ENCODE data around the gene DBN1.

DBN1 gene

DNA sequence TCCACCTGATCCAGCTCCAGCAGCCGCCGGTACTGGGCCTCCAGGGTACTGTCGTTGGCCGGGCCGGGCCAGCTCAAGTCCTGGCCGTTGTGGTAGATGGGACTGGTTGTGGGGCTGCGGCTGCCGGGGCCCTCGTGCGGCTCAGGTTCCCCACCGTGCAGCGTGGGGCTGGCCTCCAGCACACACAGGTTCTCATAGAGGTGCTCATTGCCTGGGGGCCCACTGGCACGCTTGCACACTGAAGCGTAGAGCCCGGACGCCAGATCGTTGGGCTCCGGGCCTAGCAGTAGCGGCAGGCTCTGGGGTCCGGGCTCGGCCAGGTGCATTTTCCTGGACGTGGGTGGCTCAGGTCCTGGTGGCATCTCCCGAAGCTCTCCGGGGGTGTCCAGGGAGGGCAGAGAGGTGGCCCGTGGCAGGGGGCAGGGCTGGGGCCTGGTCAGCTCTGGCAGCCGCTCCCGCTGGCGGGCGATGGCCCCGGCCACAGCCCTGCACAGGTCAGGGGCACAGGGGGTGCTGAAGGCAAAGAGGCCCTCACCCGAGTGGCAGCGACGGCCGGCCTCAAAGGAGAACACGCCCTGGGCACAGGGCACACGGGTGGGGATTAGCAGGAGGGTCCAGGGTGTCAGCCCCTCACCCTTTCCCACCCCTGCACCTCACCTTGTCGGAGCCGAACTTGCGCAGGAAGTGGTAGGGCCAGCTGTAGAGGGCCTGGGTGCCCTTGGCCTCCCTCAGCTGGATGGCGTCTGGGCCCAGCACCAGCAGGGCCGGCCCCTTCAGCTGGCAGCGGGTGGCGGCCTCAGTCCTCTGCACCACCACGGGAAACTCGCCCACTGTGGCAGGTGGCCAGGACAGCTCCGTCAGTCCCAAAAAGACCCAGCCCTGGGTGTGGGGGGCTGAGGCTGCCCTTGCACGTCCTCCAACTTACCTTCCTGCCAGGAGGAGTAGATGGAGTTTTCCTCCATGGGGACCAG is 30.9 kb upstream of the DBN1 start:
- no peak for DNase-seq

GRCh38 chr5:177503351-177504085 is 30.1 kb upstream of the DBN1 start:
- no peak for DNase-seq

DNA sequence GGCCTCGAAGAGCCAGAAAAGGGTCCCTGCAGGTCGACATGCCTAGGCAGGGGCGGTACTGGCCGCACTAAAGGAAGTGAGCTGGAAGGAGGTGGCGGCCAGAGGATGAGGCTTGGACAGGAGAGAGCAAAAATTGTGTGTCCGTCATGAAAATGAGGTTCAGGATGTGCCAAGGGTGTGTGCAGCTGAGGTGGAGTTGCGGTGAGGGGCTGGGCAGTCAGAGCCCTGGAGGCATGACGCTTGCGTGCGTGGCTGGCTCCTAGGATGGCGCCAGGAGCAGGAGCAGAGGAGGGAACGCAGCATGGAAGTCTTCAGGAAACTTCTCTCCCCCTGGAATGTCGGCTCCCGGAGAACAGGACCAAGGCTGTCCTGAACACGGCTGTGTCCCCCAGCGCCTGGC is 29.5 kb upstream of the DBN1 start:
- DNase-seq = no peak

DNA sequence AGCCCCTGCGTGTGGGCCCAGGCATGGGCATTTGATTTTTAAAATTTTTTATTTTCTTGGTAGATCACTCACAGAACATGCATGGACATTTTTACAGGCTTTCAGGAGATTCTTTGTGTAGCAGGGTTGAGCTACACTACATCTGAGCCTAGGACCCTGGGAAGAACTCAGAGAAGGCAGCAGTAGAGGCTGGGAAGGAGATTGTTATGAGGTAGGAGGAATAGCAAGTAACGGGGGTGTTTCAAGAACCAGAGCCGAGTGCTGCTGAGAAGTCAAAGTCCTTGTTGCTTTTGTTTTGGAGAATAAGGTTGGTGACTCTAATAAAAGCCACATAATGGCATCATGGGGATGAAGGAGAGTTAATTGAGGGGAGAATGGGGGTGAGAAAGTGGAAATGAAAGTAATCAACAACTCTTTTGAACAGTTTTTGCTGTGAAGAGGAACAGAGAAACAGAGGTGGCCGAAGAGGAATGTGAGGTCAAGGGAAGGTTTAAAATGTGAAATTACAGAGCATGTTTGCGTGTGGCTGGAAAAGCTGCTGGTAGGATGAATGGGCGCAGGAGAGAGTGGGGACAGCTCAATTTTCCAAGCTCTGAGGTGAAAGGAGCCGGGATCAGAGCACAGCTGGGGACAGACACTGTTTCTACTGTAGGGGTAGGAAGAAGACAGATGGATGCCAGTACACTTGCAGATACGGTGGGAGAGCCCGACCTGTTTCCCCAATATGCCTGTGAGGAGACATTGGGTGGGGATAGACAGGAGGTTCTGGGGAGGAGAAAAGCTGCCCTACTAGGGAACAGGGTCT is 28.6 kb upstream of the DBN1 start:
- DNase-seq = peak in 1 of 2 donors; percentile 26

DNA sequence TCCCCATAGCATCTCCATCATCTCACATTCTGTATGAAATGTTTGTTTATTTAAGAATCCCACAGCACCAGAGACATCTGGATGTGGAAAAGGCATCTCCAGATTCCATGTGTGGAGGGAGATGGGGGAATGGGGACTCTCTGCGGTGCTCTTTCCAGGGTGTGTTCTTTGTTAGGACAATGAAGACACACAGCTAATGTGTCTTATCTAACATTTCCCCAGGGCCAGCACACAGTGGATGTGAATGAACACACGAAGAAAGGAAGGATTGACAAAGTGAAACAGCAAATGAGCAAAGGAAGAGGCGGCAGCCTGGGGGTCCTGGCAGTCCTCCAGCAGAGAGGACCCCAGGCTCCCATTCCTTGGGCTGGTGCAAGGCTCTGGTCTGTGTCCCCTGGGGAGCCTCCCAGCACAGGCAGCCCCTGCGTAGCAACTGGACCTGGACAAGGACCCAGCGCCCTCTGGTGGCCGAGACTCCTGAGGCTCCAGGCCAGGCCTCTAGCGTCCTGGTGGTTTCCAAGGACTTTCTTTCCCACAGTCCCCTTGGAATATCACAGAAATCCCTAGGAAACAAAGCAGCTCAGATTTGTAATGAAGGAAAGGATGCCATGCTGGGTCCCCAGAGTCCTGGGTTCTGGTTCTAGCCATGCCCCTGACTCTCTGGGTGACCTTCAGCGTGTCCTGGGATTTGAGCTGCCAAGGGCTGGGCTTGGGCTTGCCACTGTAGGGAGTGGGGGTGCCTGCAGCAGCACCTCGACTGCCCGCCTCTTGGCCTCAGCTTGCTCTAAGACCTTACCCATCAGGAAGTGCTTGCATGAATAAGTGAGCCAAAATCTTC is 27.5 kb upstream of the DBN1 start:
- peak; percentile 76 to 87 for DNase-seq

DNA sequence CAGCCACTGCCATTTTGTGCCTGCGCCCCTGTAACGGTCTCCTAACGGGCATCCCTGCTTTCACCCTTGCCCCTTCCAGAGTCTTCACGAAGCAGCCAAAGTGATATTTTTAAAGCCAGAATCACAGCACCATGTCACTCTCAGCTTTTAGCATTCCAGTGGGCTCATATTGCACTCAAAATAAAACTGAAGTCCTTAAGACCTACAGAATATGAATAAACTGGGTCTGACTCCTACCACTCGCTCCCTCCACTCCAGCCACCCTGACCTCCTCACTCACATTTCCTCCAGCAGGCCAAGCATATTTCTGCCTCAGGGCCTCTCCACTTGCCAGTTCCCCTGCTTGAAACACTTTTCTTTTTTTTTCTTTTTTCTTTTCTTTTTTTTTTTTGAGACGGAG is 26.4 kb upstream of the DBN1 start:
- DNase-seq = no peak

- no peak for DNase-seq
Measured at GRCh38 chr5:177498013-177498787, 24.8 kb upstream of the DBN1 start.

DNA sequence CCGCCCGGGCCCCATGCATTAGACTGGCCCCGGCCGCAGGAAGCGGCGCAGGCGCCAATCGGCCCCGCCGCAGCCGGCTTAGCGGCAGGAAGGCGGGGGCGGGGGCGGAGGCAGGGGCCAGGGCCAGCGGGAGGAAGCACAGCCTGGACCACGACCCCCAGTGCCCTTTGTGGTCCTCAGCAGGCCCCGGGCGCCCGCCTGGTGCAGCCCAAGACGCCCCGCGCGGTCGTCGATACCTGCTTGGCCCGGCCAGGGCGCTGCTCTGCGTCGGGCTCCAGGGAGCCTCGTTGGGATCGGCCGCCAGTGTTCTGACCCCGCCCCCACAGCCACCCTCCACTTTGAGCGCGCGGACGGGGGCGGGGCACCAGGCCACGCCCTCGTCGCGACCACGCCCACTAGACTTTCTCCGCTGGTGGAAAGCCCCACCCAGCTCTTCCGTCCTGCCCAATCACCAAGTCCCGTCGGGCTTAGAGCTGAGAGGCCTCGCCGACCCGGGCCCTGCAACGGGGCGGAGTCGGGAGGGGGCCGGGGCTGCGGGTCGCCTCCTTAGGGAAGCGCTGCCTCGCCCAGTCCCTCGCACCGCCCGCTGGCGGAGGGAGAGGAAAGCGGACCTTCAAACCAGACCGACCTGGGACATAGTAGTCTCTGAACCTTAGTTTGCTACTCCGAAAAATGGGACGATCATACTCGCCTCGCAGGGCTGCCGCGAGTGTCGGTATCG is 24.0 kb upstream of the DBN1 start, which contains the start of gene PDLIM7:
Gene PDLIM7, minus strand, starts transcription at position 313 of the 721 bp plus-strand sequence. CDS start 1,092 bp downstream, outside the sequence.
- peak; percentile 98 for DNase-seq

GRCh38 chr5:177496727-177497291 is 23.4 kb upstream of the DBN1 start:
- DNase-seq = peak in 1 of 2 donors; percentile 53

- no peak for DNase-seq
Measured at GRCh38 chr5:177496070-177496726, 22.8 kb upstream of the DBN1 start.

DNA sequence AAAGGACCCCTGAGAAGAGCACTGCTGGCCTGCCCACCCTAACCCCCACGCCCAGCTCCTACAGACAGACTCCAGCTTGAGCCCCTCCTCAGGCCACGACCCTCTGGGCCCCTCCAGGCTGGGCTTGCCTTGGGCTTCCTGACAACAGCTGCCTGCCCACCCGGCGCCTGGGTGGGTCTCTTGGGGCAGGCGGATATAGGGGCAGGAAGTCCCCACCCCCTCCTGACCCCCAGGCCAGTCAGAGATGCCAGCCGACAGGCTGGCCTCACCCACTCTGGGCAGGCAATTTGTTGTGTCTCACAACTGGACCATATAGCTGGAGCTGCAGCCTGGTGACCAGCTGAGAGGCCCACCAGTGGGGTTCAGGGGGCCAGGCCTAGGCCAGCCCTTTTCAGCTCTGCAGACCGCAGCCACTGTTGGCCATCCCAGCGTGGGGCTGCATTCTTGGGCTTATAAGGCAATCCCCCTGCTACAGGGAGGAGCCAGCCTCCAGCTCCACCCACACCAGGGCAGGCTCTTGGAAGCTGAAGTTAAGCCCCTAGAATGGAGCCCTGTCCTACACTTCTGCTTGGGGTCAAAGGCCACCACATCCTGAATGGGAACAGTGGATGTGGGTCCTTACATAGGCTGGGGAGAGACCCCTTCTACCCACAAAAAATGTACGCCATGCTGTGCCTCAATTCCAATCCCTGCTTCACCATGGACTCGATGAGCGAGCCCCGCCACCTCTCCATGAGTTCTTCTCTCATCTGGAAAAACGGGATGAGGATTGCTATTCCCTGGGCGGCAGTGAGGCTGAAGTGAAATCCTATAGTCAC is 22.0 kb upstream of the DBN1 start:
- DNase-seq = peak; percentile 50 to 75

- DNase-seq = peak; percentile 90 to 91
Measured at GRCh38 chr5:177494346-177495195, 21.1 kb upstream of the DBN1 start.

- peak in 1 of 2 donors; percentile 25 for DNase-seq
Measured at GRCh38 chr5:177493795-177494345, 20.4 kb upstream of the DBN1 start.

DNA sequence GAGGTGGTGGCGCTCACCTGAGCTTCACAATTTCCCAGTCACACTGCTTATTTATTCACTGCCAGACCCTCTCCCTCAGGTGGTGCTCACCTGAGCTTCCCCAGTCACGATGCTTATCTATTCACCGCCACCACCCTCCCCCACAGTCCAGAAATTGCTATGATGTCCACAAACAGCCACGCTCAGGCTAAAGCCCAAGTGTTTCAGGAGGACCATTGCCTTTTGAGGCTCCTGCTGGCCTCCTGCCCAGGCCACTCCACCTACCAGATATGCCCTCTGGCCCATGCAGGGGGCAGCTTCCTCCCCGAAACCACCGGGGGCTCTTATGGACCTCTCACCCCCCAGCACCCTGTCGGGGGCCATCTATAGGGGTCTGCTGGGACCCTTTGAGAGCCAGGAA is 19.4 kb upstream of the DBN1 start:
- no peak for DNase-seq

GRCh38 chr5:177491983-177492746 is 18.7 kb upstream of the DBN1 start:
- DNase-seq = no peak

DNA sequence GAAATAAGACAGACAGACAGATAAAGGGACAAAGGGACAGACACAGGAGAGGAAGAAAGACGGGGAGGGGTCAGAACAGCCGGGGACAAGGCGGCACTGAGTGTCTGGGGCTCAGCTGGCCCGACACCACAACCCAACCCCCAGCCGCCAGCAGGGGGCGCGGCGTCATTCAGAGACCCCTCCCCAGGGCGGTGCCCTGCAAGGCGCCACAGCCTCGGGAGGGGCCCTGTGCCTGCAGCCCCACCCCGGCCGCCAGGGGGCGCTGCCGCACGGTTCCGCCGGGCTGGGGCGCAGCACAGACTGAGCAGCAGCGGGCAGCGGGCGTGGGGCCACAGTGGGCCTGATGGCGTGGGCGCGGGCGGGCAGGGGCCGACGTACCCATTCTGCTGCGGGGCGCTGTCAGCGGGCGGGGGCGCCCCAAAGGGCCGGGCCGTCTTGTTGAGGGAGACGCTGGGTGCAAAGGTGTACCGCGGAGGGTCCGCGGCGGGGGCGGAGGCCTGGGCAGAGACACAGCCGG is 18.1 kb upstream of the DBN1 start:
- DNase-seq = peak in 1 of 2 donors; percentile 15

All from inflammatory macrophage (primary cell).